DND-41 (cell line): ENCODE measurements around the gene ZC3H7B.

Source experiments
- CTCF ChIP-seq: IDR thresholded peaks from 2 replicates; pipeline ENCODE4 v1.5.1; 2012; ENCODE audit warnings: borderline replicate concordance, low read length, moderate library complexity, mild to moderate bottlenecking; ENCODE audit not compliant: poor library complexity, severe bottlenecking; ENCODE audit errors: extremely low read depth
- EZH2 ChIP-seq: IDR thresholded peaks from 3 replicates; pipeline ENCODE4 v1.6.1; 2012; ENCODE audit warnings: borderline replicate concordance, low read depth, mild to moderate bottlenecking, moderate library complexity, low read length, inconsistent platforms; ENCODE audit not compliant: severe bottlenecking

GRCh38 chr22:41311487-41311886 lies 10.2 kb downstream of the ZC3H7B start:
- TF ChIP-seq CTCF = no peak
- no peak for TF ChIP-seq EZH2
